T-helper 1 cell treated with Interleukin-12 subunit alpha and Interleukin-12 subunit beta and Interleukin-4 antibody, amounts not matched to agents 30 ng/mL and 1 ng/mL, for 36 hours (primary cell): ENCODE data around the gene YOD1. TPM values are rescaled to one million over a fixed set of nuclear protein-coding genes. Genes with fewer than 3 reads are reported as not detected.

Experiments
- intact Hi-C: fragments of 100-400 bp; cut with micrococcal nuclease; formaldehyde crosslinking; loops from one replicate; pipeline ENCODE4 v1.15.1; 2024
- total RNA-seq: library from RNA; stranded (reverse); gene quantifications from 2 replicates; pipeline ENCODE4 v1.2.3, GENCODE V29; 2022

The YOD1 gene
- total RNA-seq, 1 donor from 2014 or later: 8.2 TPM

GRCh38 chr1:207013321-207014085 is 37.5 kb downstream of the YOD1 start:
- intact Hi-C loops: no loop called here

- intact Hi-C loops: no loop called here
Measured at GRCh38 chr1:207010726-207011125, 40.3 kb downstream of the YOD1 start.

- intact Hi-C loops: no loop called here
Measured at GRCh38 chr1:207009945-207010344, 41.1 kb downstream of the YOD1 start.

- intact Hi-C loops: no loop called here
Measured at GRCh38 chr1:207009182-207009850, 41.7 kb downstream of the YOD1 start.

- intact Hi-C loops: no loop called here
Measured at GRCh38 chr1:207007352-207008033, 43.5 kb downstream of the YOD1 start.

- intact Hi-C loops: no loop called here
Measured at GRCh38 chr1:207006914-207007313, 44.1 kb downstream of the YOD1 start.

- intact Hi-C loops: no loop called here
Measured at GRCh38 chr1:207006083-207006482, 44.9 kb downstream of the YOD1 start.

GRCh38 chr1:207004931-207005830 is 45.8 kb downstream of the YOD1 start:
- intact Hi-C loops: loop anchor here (1.0 kb wide), 1 partner anchor 73 kb away; no protein-coding TSS in a partner anchor

GRCh38 chr1:207003210-207003609 is 47.8 kb downstream of the YOD1 start:
- intact Hi-C loops: no loop called here

- intact Hi-C loops: no loop called here
Measured at GRCh38 chr1:207002724-207003146, 48.3 kb downstream of the YOD1 start.

- intact Hi-C loops: no loop called here
Measured at GRCh38 chr1:207001492-207002245, 49.3 kb downstream of the YOD1 start.

- intact Hi-C loops: no loop called here
Measured at GRCh38 chr1:207000651-207001291, 50.2 kb downstream of the YOD1 start.

- intact Hi-C loops: no loop called here
Measured at GRCh38 chr1:206998816-206999215, 52.2 kb downstream of the YOD1 start.

Other genes starting within 250 kb of the YOD1 start
- not detected in 2 replicates for gene IL20, start 185.6 kb downstream of the YOD1 start, total RNA-seq
- gene IL24, start 153.8 kb downstream of the YOD1 start, total RNA-seq: 0.25 and 0.39 TPM in 2 replicates
- 65.7 and 70.9 TPM in 2 replicates for gene FCMR, start 129.3 kb downstream of the YOD1 start, total RNA-seq
- 0.05 TPM in 1 of 2 replicates, not detected in the other for gene PIGR, start 104.7 kb downstream of the YOD1 start, total RNA-seq
- 0.15 and 0.17 TPM in 2 replicates for gene FCAMR, start 80.7 kb downstream of the YOD1 start, total RNA-seq
- not detected in 2 replicates for gene C1orf116, start 18.5 kb downstream of the YOD1 start, total RNA-seq
- 4.9 and 5.0 TPM in 2 replicates for gene PFKFB2, start 2.1 kb upstream of the YOD1 start, total RNA-seq
- gene C4BPB, start 37.7 kb upstream of the YOD1 start, total RNA-seq: 11.5 and 15.6 TPM in 2 replicates
- not detected in 2 replicates for gene C4BPA, start 53.0 kb upstream of the YOD1 start, total RNA-seq